SK-N-SH (cell line): Measurements from ENCODE around the gene ADGRG3. TPM values are rescaled to one million over a fixed set of nuclear protein-coding genes. Genes with fewer than 3 reads are reported as not detected.
A peak's percentile ranks its signal among the peaks of the same experiment; 100 is the strongest.

Experiments
- CTCF ChIA-PET: fragments of 300-600, 350-600 bp; formaldehyde crosslinking; extraction: SDS; loops from one replicate; lab custom pipeline; 2021; lab: Yijun Ruan, JAX
- POLR2A ChIA-PET: fragments of 350-600 bp; sonication (Branson Sonifier 250); formaldehyde crosslinking; extraction: SDS; loops from one replicate; lab custom pipeline; 2020; ENCODE audit warnings: antibody characterized with exemption, inconsistent platforms; lab: Yijun Ruan, JAX
- DNase-seq: peaks from one replicate; pipeline ENCODE4 v3.0.0; 2012
- H2AFZ ChIP-seq: fragments of 200-600 bp; sonication (generic); 2 replicates; pipeline ENCODE4 v1.8.1; 2016; ENCODE audit warnings: antibody characterized with exemption, mild to moderate bottlenecking, low read depth
- H3F3A ChIP-seq: fragments of 200-600 bp; sonication (generic); replicated peaks from 2 replicates; pipeline ENCODE3; 2016; ENCODE audit warnings: antibody characterized with exemption, mild to moderate bottlenecking; ENCODE audit not compliant: insufficient read depth
- H3K27ac ChIP-seq, 2 experiments: fragments of 200-500 bp in 1 of 2; fragments of 200-600 bp in 1 of 2; sonication (Bioruptor generic) in 1 of 2; sonication (generic), shearing (Covaris generic) in 1 of 2; 2 replicates each; pipeline versions ENCODE4 v1.5.1 to v1.6.1; 2014 to 2016; ENCODE audit warnings: low read depth in 2 of 2, inconsistent platforms in 1 of 2, low read length in 1 of 2, mild to moderate bottlenecking in 1 of 2, mixed read lengths in 1 of 2
- H3K27me3 ChIP-seq: fragments of 200-600 bp; sonication (generic), shearing (Covaris generic); 2 replicates; pipeline ENCODE4 v1.6.1; 2016; ENCODE audit warnings: mixed run types; ENCODE audit not compliant: insufficient read depth
- H3K36me3 ChIP-seq, 2 experiments: fragments of 200-500 bp in 1 of 2; fragments of 200-600 bp in 1 of 2; sonication (Bioruptor generic) in 1 of 2; sonication (generic) in 1 of 2; replicated peaks in 1 of 2; 2 replicates each; pipeline versions ENCODE3 to v1.5.1; 2014 to 2016; ENCODE audit warnings: low read length in 1 of 2, mild to moderate bottlenecking in 1 of 2; ENCODE audit not compliant: insufficient read depth in 2 of 2, control insufficient read depth in 1 of 2
- H3K4me1 ChIP-seq, 2 experiments: fragments of 200-500 bp in 1 of 2; fragments of 200-600 bp in 1 of 2; sonication (Bioruptor generic) in 1 of 2; sonication (generic), shearing (Covaris generic) in 1 of 2; 2 replicates each; pipeline versions ENCODE4 v1.5.1 to v1.6.1; 2014 to 2016; ENCODE audit warnings: low read depth in 1 of 2, low read length in 1 of 2, mixed run types in 1 of 2; ENCODE audit not compliant: insufficient read depth in 2 of 2, control insufficient read depth in 1 of 2
- H3K4me2 ChIP-seq: fragments of 200-600 bp; sonication (generic), shearing (Covaris generic); 2 replicates; pipeline ENCODE4 v1.6.1; 2017; ENCODE audit warnings: mixed run types
- H3K4me3 ChIP-seq, 2 experiments: fragments of 200-500 bp in 1 of 2; fragments of 200-600 bp in 1 of 2; sonication (Bioruptor generic) in 1 of 2; sonication (generic), shearing (Covaris generic) in 1 of 2; 2 replicates each; pipeline versions ENCODE4 v1.5.1 to v1.8.1; 2014 to 2016; ENCODE audit warnings: low read depth in 2 of 2, inconsistent platforms in 1 of 2, low read length in 1 of 2, mild to moderate bottlenecking in 1 of 2, mixed read lengths in 1 of 2, moderate library complexity in 1 of 2
- H3K79me2 ChIP-seq: fragments of 200-600 bp; sonication (generic); 2 replicates; pipeline ENCODE4 v1.8.1; 2017; ENCODE audit warnings: mild to moderate bottlenecking; ENCODE audit not compliant: insufficient read depth
- H3K9ac ChIP-seq: fragments of 200-600 bp; sonication (generic); 2 replicates; pipeline ENCODE4 v1.6.1; 2017; ENCODE audit warnings: mixed run types
- H3K9me2 ChIP-seq: fragments of 200-600 bp; sonication (generic); 2 replicates; pipeline ENCODE4 v1.6.1; 2017; ENCODE audit warnings: mixed run types
- H3K9me3 ChIP-seq: fragments of 200-600 bp; sonication (generic); 2 replicates; pipeline ENCODE4 v1.6.1; 2017; ENCODE audit warnings: mixed run types, mild to moderate bottlenecking, moderate library complexity
- H4K20me1 ChIP-seq: fragments of 200-600 bp; sonication (generic); 2 replicates; pipeline ENCODE4 v1.6.1; 2017; ENCODE audit warnings: mild to moderate bottlenecking, mixed run types; ENCODE audit not compliant: insufficient read depth
- CTCF ChIP-seq: fragments of 200-600 bp; sonication (generic); IDR thresholded peaks from 2 replicates; pipeline ENCODE4 v1.6.1; 2017; ENCODE audit warnings: antibody characterized with exemption, mild to moderate bottlenecking, moderate library complexity
- EP300 ChIP-seq, 2 experiments: IDR thresholded peaks; 2 replicates each; pipeline versions ENCODE4 v1.4.0 to v1.6.1; 2012; ENCODE audit warnings: borderline replicate concordance in 1 of 2, low read depth in 1 of 2, low read length in 1 of 2
- JUND ChIP-seq: IDR thresholded peaks from 2 replicates; pipeline ENCODE4 v1.4.0; 2012
- MAX ChIP-seq: IDR thresholded peaks from 2 replicates; pipeline ENCODE4 v1.4.0; 2012; ENCODE audit warnings: low read depth
- MXI1 ChIP-seq: IDR thresholded peaks from 2 replicates; pipeline ENCODE4 v1.6.1; 2012; ENCODE audit warnings: mild to moderate bottlenecking, low read depth, low read length, improper control_type of control experiment
- SIN3A ChIP-seq: IDR thresholded peaks from 2 replicates; pipeline ENCODE4 v1.6.1; 2012; ENCODE audit warnings: low read depth, mild to moderate bottlenecking, low read length, moderate library complexity, borderline replicate concordance
- USF1 ChIP-seq: IDR thresholded peaks from 2 replicates; pipeline ENCODE4 v1.4.0; 2012; ENCODE audit warnings: low read depth, borderline replicate concordance
- WGBS: methylation state at CpG from one replicate; pipeline ENCODE4 v1.1.6; 2017; ENCODE audit warnings: low lambda C conversion rate; 5-methylcytosine and 5-hydroxymethylcytosine counted together
- polyA plus RNA-seq, 3 experiments: library from polyadenylated mRNA; depleted of rRNA; stranded (reverse); fragments of >200 nt; gene quantifications; 2 replicates each; pipeline ENCODE4 v1.2.3, GENCODE V29; 2012

Gene ADGRG3
- polyA plus RNA-seq, 1 of the 3 experiments (the other 2 are of a cell fraction) = not detected

- H3K9me2 ChIP-seq = no peaks in the 10 kb centered on the region
- H3K27ac ChIP-seq = peak overlapping the region; percentile 23 to 69; a peak in 3 of 4 replicates
- peak overlapping the region; percentile 73 for H3K9ac ChIP-seq
- peak overlapping the region; percentile 57 for H2AFZ ChIP-seq
- H3K4me2 ChIP-seq = peak overlapping the region; percentile 92
- H3K79me2 ChIP-seq = peaks cover 23% of the 10 kb centered on the region; the same call in 1 of the 2 replicates
- peaks cover 9 to 15% of the 10 kb centered on the region in 2 experiments; a peak in 2 of 4 replicates for H3K4me1 ChIP-seq
- H4K20me1 ChIP-seq = no peaks in the 10 kb centered on the region
- no peaks in the 10 kb centered on the region for H3K27me3 ChIP-seq
- no peaks in the 10 kb centered on the region for H3K9me3 ChIP-seq
- peak overlapping the region; percentile 61 to 83 for H3K4me3 ChIP-seq
- POLR2A ChIA-PET = interaction anchor here (0.7 kb wide), 1 partner anchor 15 kb away, joined by 3 read pairs; no protein-coding TSS in a partner anchor
- H3F3A ChIP-seq = peaks cover 5% of the 10 kb centered on the region
- DNase-seq = peak; percentile 62
- TF ChIP-seq MXI1 = peak; percentile 93
- TF ChIP-seq SIN3A = 0 out of 2 replicates have a peak, but pooled peaks have one; percentile 37
- peak; percentile 52; the same call in 1 of the 2 replicates for TF ChIP-seq USF1
- TF ChIP-seq EP300 (IDR thresholded peaks at IDR 0.05; ENCODE audit: borderline replicate concordance in 1 of 2, low read depth in 1 of 2, low read length in 1 of 2) = no peak
- no peak for TF ChIP-seq JUND
- peak; percentile 28; the same call in 1 of the 2 replicates for TF ChIP-seq CTCF
- peak; percentile 86 for TF ChIP-seq MAX
- WGBS = 30% methylated on average over 14 of the region's 23 CpGs
- peaks cover 0 to 7% of the 10 kb centered on the region in 2 experiments for H3K36me3 ChIP-seq
- CTCF ChIA-PET = interaction anchor here (0.7 to 4.0 kb wide), 10 partner anchors 19 to 263 kb away, joined by 3 to 16 read pairs (median 4); no protein-coding TSS in a partner anchor
Measured at GRCh38 chr16:57736419-57737351, 68.6 kb downstream of the ADGRG3 start.

GRCh38 chr16:57738844-57739243, 70.7 kb downstream of the ADGRG3 start:
- no peak for TF ChIP-seq EP300 (IDR thresholded peaks at IDR 0.05; ENCODE audit: borderline replicate concordance in 1 of 2, low read depth in 1 of 2, low read length in 1 of 2)
- POLR2A ChIA-PET = no interaction called here
- Histone ChIP-seq H3F3A (no peaks in the 10 kb centered on the region), H3K36me3 (peaks cover 0 to 13% of the 10 kb centered on the region in 2 experiments), H3K79me2 (peaks cover 23% of the 10 kb centered on the region; the same call in 1 of the 2 replicates), H3K27ac (no peak overlapping the region), H2AFZ (no peak overlapping the region), H3K4me1 (peaks cover 9 to 15% of the 10 kb centered on the region in 2 experiments; a peak in 2 of 4 replicates), H3K27me3 (no peaks in the 10 kb centered on the region), H3K9ac (no peak overlapping the region), H3K9me2 (no peaks in the 10 kb centered on the region), H3K4me2 (no peak overlapping the region), H4K20me1 (no peaks in the 10 kb centered on the region), H3K9me3 (no peaks in the 10 kb centered on the region), H3K4me3 (no peak overlapping the region)
- CTCF ChIA-PET = interaction anchor here (1.2 to 2.0 kb wide), 2 partner anchors 90 to 162 kb away, joined by 4 to 6 read pairs; no protein-coding TSS in a partner anchor
- DNase-seq = no peak
- 92% methylated on average over 2 of the region's 7 CpGs for WGBS

Other genes starting within 250 kb of the ADGRG3 start
- gene CIAPIN1, start 220.9 kb upstream of the ADGRG3 start, polyA plus RNA-seq (2012; rRNA removed) = 43.6 and 63.3 TPM in 2 replicates
- 81.2 and 104 TPM in 2 replicates for gene COQ9, start 220.8 kb upstream of the ADGRG3 start, polyA plus RNA-seq (2012; rRNA removed)
- 160 and 178 TPM in 2 replicates for gene POLR2C, start 205.6 kb upstream of the ADGRG3 start, polyA plus RNA-seq (2012; rRNA removed)
- gene DOK4, start 181.8 kb upstream of the ADGRG3 start, polyA plus RNA-seq (2012; rRNA removed) = 28.4 and 36.9 TPM in 2 replicates
- gene CCDC102A, start 131.7 kb upstream of the ADGRG3 start, polyA plus RNA-seq (2012; rRNA removed) = 17.5 and 26.2 TPM in 2 replicates
- gene ADGRG5, start 125.7 kb upstream of the ADGRG3 start, polyA plus RNA-seq (2012; rRNA removed) = 0.02 and 0.03 TPM in 2 replicates
- gene ADGRG1, start 39.7 kb upstream of the ADGRG3 start, polyA plus RNA-seq (2012; rRNA removed) = 2.6 and 7.4 TPM in 2 replicates
- gene DRC7, start 26.5 kb downstream of the ADGRG3 start, polyA plus RNA-seq (2012; rRNA removed) = 0.58 and 0.94 TPM in 2 replicates
- 39.2 and 43.7 TPM in 2 replicates for gene KATNB1, start 67.5 kb downstream of the ADGRG3 start, polyA plus RNA-seq (2012; rRNA removed)
- gene KIFC3, start 134.2 kb downstream of the ADGRG3 start, polyA plus RNA-seq (2012; rRNA removed) = 65.4 and 68.0 TPM in 2 replicates